Measurements from ENCODE around the gene SLC66A1.

The SLC66A1 gene

GRCh38 chr1:19368050-19368449, 55.9 kb downstream of the SLC66A1 start:
- Mint-ChIP-seq H3K4me1 (peaks cover 36% of the 10 kb centered on the region), H3K36me3 (peaks cover 50% of the 10 kb centered on the region), H3K9me3 (no peaks in the 10 kb centered on the region), H3K4me3 (no peak overlapping the region), H3K27ac (peak overlapping the region; percentile 92)
- no peak for DNase-seq (ENCODE audit: low spot score in 2 of 2)
- ATAC-seq = no peak

GRCh38 chr1:19368964-19369363, 56.8 kb downstream of the SLC66A1 start:
- H3K27ac Mint-ChIP-seq = peak overlapping the region; percentile 92
- peaks cover 46% of the 10 kb centered on the region for H3K36me3 Mint-ChIP-seq
- no peak overlapping the region for H3K4me3 Mint-ChIP-seq
- no peak for DNase-seq (ENCODE audit: low spot score in 2 of 2)
- no peaks in the 10 kb centered on the region for H3K9me3 Mint-ChIP-seq
- H3K4me1 Mint-ChIP-seq = peaks cover 36% of the 10 kb centered on the region
- no peak for ATAC-seq

GRCh38 chr1:19369396-19370090, 57.4 kb downstream of the SLC66A1 start:
- Mint-ChIP-seq H3K27ac (peak overlapping the region; percentile 92), H3K4me1 (peaks cover 37% of the 10 kb centered on the region), H3K9me3 (no peaks in the 10 kb centered on the region), H3K36me3 (peaks cover 50% of the 10 kb centered on the region), H3K4me3 (no peak overlapping the region)
- DNase-seq (ENCODE audit: low spot score in 2 of 2) (no peak), ATAC-seq (no peak)

- H3K27ac Mint-ChIP-seq = peak overlapping the region; percentile 92
- no peak for ATAC-seq
These were observed 58.5 kb downstream of the SLC66A1 start for GRCh38 chr1:19370453-19371170.

GRCh38 chr1:19371226-19372135, 59.4 kb downstream of the SLC66A1 start:
- H3K27ac Mint-ChIP-seq = peak overlapping the region; percentile 92
- H3K4me3 Mint-ChIP-seq = no peak overlapping the region
- DNase-seq (ENCODE audit: low spot score in 2 of 2) (no peak), ATAC-seq (no peak)
- no peaks in the 10 kb centered on the region for H3K9me3 Mint-ChIP-seq
- H3K36me3 Mint-ChIP-seq = peaks cover 62% of the 10 kb centered on the region
- H3K4me1 Mint-ChIP-seq = peaks cover 36% of the 10 kb centered on the region

More at GRCh38 chr1:19370453-19371170, 58.5 kb downstream of the SLC66A1 start:
- Mint-ChIP-seq H3K9me3 (no peaks in the 10 kb centered on the region), H3K4me1 (peaks cover 37% of the 10 kb centered on the region), H3K36me3 (peaks cover 53% of the 10 kb centered on the region), H3K4me3 (no peak overlapping the region)
- DNase-seq (ENCODE audit: low spot score in 2 of 2) = no peak

GRCh38 chr1:19372136-19372514, 60.0 kb downstream of the SLC66A1 start:
- Mint-ChIP-seq H3K4me3 (no peak overlapping the region), H3K27ac (peak overlapping the region; percentile 52), H3K36me3 (peaks cover 69% of the 10 kb centered on the region), H3K9me3 (no peaks in the 10 kb centered on the region), H3K4me1 (peaks cover 30% of the 10 kb centered on the region)
- ATAC-seq (no peak), DNase-seq (ENCODE audit: low spot score in 2 of 2) (no peak)

- Mint-ChIP-seq H3K36me3 (peaks cover 73% of the 10 kb centered on the region), H3K4me1 (peaks cover 30% of the 10 kb centered on the region), H3K4me3 (no peak overlapping the region), H3K9me3 (no peaks in the 10 kb centered on the region), H3K27ac (peak overlapping the region; percentile 52)
- ATAC-seq = no peak
- no peak for DNase-seq (ENCODE audit: low spot score in 2 of 2)
These were observed 60.5 kb downstream of the SLC66A1 start for GRCh38 chr1:19372602-19373001.

GRCh38 chr1:19373211-19374082, 61.3 kb downstream of the SLC66A1 start:
- H3K4me1 Mint-ChIP-seq = peaks cover 38% of the 10 kb centered on the region
- no peak for ATAC-seq
- no peak overlapping the region for H3K4me3 Mint-ChIP-seq
- peak overlapping the region; percentile 52 for H3K27ac Mint-ChIP-seq
- no peak for DNase-seq (ENCODE audit: low spot score in 2 of 2)
- H3K9me3 Mint-ChIP-seq = no peaks in the 10 kb centered on the region
- peaks cover 78% of the 10 kb centered on the region for H3K36me3 Mint-ChIP-seq

GRCh38 chr1:19374083-19374801, 62.1 kb downstream of the SLC66A1 start:
- H3K4me1 Mint-ChIP-seq = peaks cover 42% of the 10 kb centered on the region
- H3K9me3 Mint-ChIP-seq = no peaks in the 10 kb centered on the region
- DNase-seq (ENCODE audit: low spot score in 2 of 2) (no peak), ATAC-seq (no peak)
- H3K4me3 Mint-ChIP-seq = no peak overlapping the region
- H3K36me3 Mint-ChIP-seq = peaks cover 85% of the 10 kb centered on the region
- no peak overlapping the region for H3K27ac Mint-ChIP-seq

- Mint-ChIP-seq H3K9me3 (no peaks in the 10 kb centered on the region), H3K4me3 (no peak overlapping the region), H3K36me3 (peaks cover 89% of the 10 kb centered on the region), H3K4me1 (peaks cover 44% of the 10 kb centered on the region), H3K27ac (peak overlapping the region; percentile 78)
- DNase-seq (ENCODE audit: low spot score in 2 of 2) (no peak), ATAC-seq (no peak)
These were observed 62.8 kb downstream of the SLC66A1 start for GRCh38 chr1:19374926-19375325.

- no peak for ATAC-seq
- peaks cover 90% of the 10 kb centered on the region for H3K36me3 Mint-ChIP-seq
These were observed 63.7 kb downstream of the SLC66A1 start for GRCh38 chr1:19375631-19376400.

GRCh38 chr1:19376428-19377372, 64.6 kb downstream of the SLC66A1 start:
- ATAC-seq = no peak
- DNase-seq (ENCODE audit: low spot score in 2 of 2) = no peak
- Mint-ChIP-seq H3K36me3 (peaks cover 92% of the 10 kb centered on the region), H3K4me1 (peaks cover 33% of the 10 kb centered on the region), H3K27ac (peak overlapping the region; percentile 43), H3K9me3 (no peaks in the 10 kb centered on the region), H3K4me3 (no peak overlapping the region)

More at GRCh38 chr1:19375631-19376400, 63.7 kb downstream of the SLC66A1 start:
- peaks cover 35% of the 10 kb centered on the region for H3K4me1 Mint-ChIP-seq
- H3K9me3 Mint-ChIP-seq = no peaks in the 10 kb centered on the region
- DNase-seq (ENCODE audit: low spot score in 2 of 2) = no peak
- no peak overlapping the region for H3K4me3 Mint-ChIP-seq
- peak overlapping the region; percentile 78 for H3K27ac Mint-ChIP-seq

Data from stimulated activated effector memory CD8-positive, alpha-beta T cell treated with anti-CD3 and anti-CD28 coated beads, Interleukin-12 subunit alpha, Interleukin-12 subunit beta, amount 100 ng/mL, for 72 hours (primary cell).